Fibroblast of the conjunctiva (primary cell): ENCODE results near the gene NFKBIB.
"Not testable (repeated sequence)": the region's sequence is repeated elsewhere in the genome, so short reads cannot be mapped to it uniquely, and the experiment has no call there.

Source experiments
- DNase-seq: peaks from one replicate; pipeline ENCODE4 v3.0.0-alpha.2; 2010; ENCODE audit warnings: low read depth

Gene NFKBIB

GRCh38 chr19:38875656-38876395 lies 23.9 kb upstream of the NFKBIB start:
- DNase-seq, result no peak

- DNase-seq, result no peak
Observed at GRCh38 chr19:38877781-38878574, 21.8 kb upstream of the NFKBIB start, which contains the start of gene RINL. TSS of gene RINL (minus strand) at chr19:38878275. CDS start at chr19:38876742, 1,533 bp downstream.

GRCh38 chr19:38878575-38879399 lies 21.0 kb upstream of the NFKBIB start:
- DNase-seq, result no peak

GRCh38 chr19:38879400-38879751 lies 20.4 kb upstream of the NFKBIB start:
- DNase-seq, result no peak

- DNase-seq, result no peak
Observed at GRCh38 chr19:38880076-38880881, 19.5 kb upstream of the NFKBIB start.

- no peak for DNase-seq
Observed at GRCh38 chr19:38880882-38881609, 18.7 kb upstream of the NFKBIB start.

- DNase-seq, result no peak
Observed at GRCh38 chr19:38883286-38883685, 16.5 kb upstream of the NFKBIB start.

- not testable (repeated sequence) for DNase-seq
Observed at GRCh38 chr19:38884691-38885090, 15.1 kb upstream of the NFKBIB start.

GRCh38 chr19:38888876-38889275 lies 10.9 kb upstream of the NFKBIB start:
- DNase-seq, result no peak

- DNase-seq, result no peak
Observed at GRCh38 chr19:38889803-38890202, 10.0 kb upstream of the NFKBIB start.

GRCh38 chr19:38890686-38891085 lies 9.1 kb upstream of the NFKBIB start:
- DNase-seq, result no peak

- DNase-seq, result no peak
Observed at GRCh38 chr19:38891771-38892170, 8.0 kb upstream of the NFKBIB start.

GRCh38 chr19:38892841-38893240 lies 6.9 kb upstream of the NFKBIB start:
- DNase-seq, result no peak

- no peak for DNase-seq
Observed at GRCh38 chr19:38893341-38893771, 6.4 kb upstream of the NFKBIB start.

- no peak for DNase-seq
Observed at GRCh38 chr19:38894968-38895367, 4.8 kb upstream of the NFKBIB start.

- DNase-seq, result no peak
Observed at GRCh38 chr19:38898788-38899446, 852 bp upstream of the NFKBIB start.

GRCh38 chr19:38900202-38900629 lies 447 bp downstream of the NFKBIB start:
- DNase-seq, result no peak

GRCh38 chr19:38900743-38901190 lies 998 bp downstream of the NFKBIB start:
- DNase-seq, result no peak

GRCh38 chr19:38901683-38902082 lies 1.9 kb downstream of the NFKBIB start:
- DNase-seq, result no peak
